GM18508 (cell line): ENCODE data around the gene TIMM17A.
"Not testable (repeated sequence)": the region's sequence is repeated elsewhere in the genome, so short reads cannot be mapped to it uniquely, and the experiment has no call there.

Experiments used
- ATAC-seq: cut with Tn5 transposase; IDR thresholded peaks from one replicate; pipeline ENCODE4 v1.9.1; 2021; ENCODE audit warnings: moderate number of reproducible peaks; ENCODE audit not compliant: insufficient read depth, unreplicated experiment

TIMM17A gene

GRCh38 chr1:202012544-202013478 is 57.5 kb downstream of the TIMM17A start:
- ATAC-seq: no peak

GRCh38 chr1:202013603-202014002 is 58.3 kb downstream of the TIMM17A start:
- no peak for ATAC-seq

DNA sequence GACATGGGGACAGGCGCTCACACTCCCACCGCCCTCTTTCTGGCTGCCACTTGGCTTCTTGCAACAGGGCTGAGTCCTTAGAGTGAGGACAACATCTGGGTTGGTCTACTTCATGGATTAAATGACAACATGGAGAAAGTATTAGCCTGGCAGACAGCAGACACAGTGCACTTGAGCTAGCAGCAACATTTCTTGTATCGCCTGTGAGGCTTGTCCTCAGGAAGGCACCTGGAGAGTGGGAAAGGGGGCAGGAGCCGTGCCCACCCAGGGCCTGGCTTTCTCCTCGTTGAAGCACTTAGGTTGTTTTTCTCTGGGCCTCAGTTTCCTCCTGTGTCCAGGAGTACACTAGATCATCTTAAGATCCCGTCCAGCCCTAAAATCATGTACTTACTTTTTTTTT is 58.8 kb downstream of the TIMM17A start:
- ATAC-seq: no peak

DNA sequence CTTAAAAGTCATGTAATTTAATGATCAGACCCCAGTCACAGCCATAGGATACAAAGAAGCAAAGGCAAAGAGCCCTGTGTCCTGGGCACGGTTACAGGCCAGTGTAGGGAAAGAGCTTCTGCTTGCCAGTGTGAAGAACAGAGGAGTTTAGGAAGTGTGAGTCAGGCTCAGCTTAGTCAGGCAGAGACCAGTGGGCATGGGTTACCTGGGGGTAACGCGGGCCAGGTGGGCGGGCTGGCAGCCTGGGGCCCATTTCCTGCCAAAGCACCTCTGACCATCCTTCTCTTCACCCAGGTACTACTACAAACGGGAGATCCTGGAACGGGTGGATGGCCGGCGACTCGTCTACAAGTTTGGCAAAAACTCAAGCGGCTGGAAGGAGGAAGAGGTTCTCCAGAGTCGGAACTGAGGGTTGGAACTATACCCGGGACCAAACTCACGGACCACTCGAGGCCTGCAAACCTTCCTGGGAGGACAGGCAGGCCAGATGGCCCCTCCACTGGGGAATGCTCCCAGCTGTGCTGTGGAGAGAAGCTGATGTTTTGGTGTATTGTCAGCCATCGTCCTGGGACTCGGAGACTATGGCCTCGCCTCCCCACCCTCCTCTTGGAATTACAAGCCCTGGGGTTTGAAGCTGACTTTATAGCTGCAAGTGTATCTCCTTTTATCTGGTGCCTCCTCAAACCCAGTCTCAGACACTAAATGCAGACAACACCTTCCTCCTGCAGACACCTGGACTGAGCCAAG is 59.8 kb downstream of the TIMM17A start:
- no peak for ATAC-seq

GRCh38 chr1:202015662-202015937 is 60.3 kb downstream of the TIMM17A start:
- ATAC-seq: no peak

GRCh38 chr1:202016022-202016810 is 60.9 kb downstream of the TIMM17A start:
- no peak for ATAC-seq

- no peak for ATAC-seq
These were observed 61.8 kb downstream of the TIMM17A start for GRCh38 chr1:202016811-202017748.

- no peak for ATAC-seq
These were observed 62.6 kb downstream of the TIMM17A start for GRCh38 chr1:202017749-202018467.

GRCh38 chr1:202018468-202019234 is 63.3 kb downstream of the TIMM17A start:
- ATAC-seq: no peak

GRCh38 chr1:202019235-202019558 is 63.9 kb downstream of the TIMM17A start:
- ATAC-seq: not testable (repeated sequence)
